ENCODE measurements around the gene CEP104.

DNA sequence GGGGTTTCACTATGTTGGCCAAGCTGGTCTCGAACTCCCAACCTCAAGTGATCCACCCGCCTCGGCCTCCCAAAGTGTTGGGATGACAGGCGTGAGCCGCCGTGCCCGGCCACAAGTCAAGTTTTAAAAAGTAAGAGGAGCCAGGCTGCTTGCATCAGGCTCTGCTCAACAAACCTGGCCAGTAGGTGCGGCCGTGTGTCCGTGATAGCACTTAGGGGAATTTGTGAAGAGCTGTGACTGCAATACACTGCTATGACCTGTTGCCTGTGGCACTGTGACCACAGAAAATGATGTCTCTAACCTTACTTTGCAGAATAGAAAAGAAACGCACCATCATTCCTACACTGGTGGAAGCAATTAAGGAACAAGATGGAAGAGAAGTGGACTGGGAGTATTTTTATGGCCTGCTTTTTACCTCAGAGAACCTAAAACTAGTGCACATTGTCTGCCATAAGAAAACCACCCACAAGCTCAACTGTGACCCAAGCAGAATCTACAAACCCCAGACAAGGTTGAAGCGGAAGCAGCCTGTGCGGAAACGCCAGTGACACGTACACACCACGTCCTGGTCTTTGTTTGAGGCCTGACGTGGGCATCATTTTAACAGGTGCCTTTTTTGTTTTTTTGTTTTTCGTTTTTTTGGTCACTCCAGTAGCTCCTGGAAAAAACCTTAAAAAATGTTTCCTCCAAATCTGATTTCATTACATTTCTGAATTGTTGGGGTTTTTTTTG, 26.3 kb upstream of the CEP104 start:
- TF ChIP-seq, protein P1, sequence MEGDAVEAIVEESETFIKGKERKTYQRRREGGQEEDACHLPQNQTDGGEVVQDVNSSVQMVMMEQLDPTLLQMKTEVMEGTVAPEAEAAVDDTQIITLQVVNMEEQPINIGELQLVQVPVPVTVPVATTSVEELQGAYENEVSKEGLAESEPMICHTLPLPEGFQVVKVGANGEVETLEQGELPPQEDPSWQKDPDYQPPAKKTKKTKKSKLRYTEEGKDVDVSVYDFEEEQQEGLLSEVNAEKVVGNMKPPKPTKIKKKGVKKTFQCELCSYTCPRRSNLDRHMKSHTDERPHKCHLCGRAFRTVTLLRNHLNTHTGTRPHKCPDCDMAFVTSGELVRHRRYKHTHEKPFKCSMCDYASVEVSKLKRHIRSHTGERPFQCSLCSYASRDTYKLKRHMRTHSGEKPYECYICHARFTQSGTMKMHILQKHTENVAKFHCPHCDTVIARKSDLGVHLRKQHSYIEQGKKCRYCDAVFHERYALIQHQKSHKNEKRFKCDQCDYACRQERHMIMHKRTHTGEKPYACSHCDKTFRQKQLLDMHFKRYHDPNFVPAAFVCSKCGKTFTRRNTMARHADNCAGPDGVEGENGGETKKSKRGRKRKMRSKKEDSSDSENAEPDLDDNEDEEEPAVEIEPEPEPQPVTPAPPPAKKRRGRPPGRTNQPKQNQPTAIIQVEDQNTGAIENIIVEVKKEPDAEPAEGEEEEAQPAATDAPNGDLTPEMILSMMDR (IDR thresholded peaks at IDR 0.05; ENCODE audit: insufficient read depth, low read length), result no peak
- TF ChIP-seq POLR2AphosphoS5 (IDR thresholded peaks at IDR 0.05; ENCODE audit: low read depth) (no peak), GABPA (IDR thresholded peaks at IDR 0.05; ENCODE audit: low read depth) (no peak), SPI1 (IDR thresholded peaks at IDR 0.05; ENCODE audit: borderline replicate concordance, low read depth) (no peak)
- TF ChIP-seq, protein P2, sequence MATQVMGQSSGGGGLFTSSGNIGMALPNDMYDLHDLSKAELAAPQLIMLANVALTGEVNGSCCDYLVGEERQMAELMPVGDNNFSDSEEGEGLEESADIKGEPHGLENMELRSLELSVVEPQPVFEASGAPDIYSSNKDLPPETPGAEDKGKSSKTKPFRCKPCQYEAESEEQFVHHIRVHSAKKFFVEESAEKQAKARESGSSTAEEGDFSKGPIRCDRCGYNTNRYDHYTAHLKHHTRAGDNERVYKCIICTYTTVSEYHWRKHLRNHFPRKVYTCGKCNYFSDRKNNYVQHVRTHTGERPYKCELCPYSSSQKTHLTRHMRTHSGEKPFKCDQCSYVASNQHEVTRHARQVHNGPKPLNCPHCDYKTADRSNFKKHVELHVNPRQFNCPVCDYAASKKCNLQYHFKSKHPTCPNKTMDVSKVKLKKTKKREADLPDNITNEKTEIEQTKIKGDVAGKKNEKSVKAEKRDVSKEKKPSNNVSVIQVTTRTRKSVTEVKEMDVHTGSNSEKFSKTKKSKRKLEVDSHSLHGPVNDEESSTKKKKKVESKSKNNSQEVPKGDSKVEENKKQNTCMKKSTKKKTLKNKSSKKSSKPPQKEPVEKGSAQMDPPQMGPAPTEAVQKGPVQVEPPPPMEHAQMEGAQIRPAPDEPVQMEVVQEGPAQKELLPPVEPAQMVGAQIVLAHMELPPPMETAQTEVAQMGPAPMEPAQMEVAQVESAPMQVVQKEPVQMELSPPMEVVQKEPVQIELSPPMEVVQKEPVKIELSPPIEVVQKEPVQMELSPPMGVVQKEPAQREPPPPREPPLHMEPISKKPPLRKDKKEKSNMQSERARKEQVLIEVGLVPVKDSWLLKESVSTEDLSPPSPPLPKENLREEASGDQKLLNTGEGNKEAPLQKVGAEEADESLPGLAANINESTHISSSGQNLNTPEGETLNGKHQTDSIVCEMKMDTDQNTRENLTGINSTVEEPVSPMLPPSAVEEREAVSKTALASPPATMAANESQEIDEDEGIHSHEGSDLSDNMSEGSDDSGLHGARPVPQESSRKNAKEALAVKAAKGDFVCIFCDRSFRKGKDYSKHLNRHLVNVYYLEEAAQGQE (IDR thresholded peaks at IDR 0.05; ENCODE audit: insufficient replicate concordance, low read depth), result no peak

Measured in HL-60 (cell line).